GM21528 (cell line): ENCODE data around the gene TOMM34.

Experiments
- ATAC-seq: cut with Tn5 transposase; IDR thresholded peaks from one replicate; pipeline ENCODE4 v1.9.1; 2021; ENCODE audit warnings: mild to moderate bottlenecking, moderate library complexity; ENCODE audit not compliant: unreplicated experiment, low FRiP score

The TOMM34 gene

GRCh38 chr20:44963325-44964215, 3.4 kb upstream of the TOMM34 start:
- ATAC-seq: no peak

GRCh38 chr20:44962483-44962882, 2.3 kb upstream of the TOMM34 start:
- no peak for ATAC-seq

- no peak for ATAC-seq
These were observed 1.7 kb upstream of the TOMM34 start for GRCh38 chr20:44961870-44962267.

GRCh38 chr20:44961011-44961869, 1.0 kb upstream of the TOMM34 start:
- ATAC-seq: no peak

GRCh38 chr20:44959638-44960102, 527 bp downstream of the TOMM34 start:
- no peak for ATAC-seq

- ATAC-seq: no peak
These were observed 1.0 kb downstream of the TOMM34 start for GRCh38 chr20:44959082-44959637.

GRCh38 chr20:44958276-44958675, 1.9 kb downstream of the TOMM34 start:
- no peak for ATAC-seq

- no peak for ATAC-seq
These were observed 3.8 kb downstream of the TOMM34 start for GRCh38 chr20:44956410-44956809.

- no peak for ATAC-seq
These were observed 4.9 kb downstream of the TOMM34 start for GRCh38 chr20:44955270-44955669.

GRCh38 chr20:44954211-44954610, 6.0 kb downstream of the TOMM34 start:
- ATAC-seq: no peak

- ATAC-seq: no peak
These were observed 7.5 kb downstream of the TOMM34 start for GRCh38 chr20:44952731-44953130.

- no peak for ATAC-seq
These were observed 9.8 kb downstream of the TOMM34 start for GRCh38 chr20:44950368-44950767.

- no peak for ATAC-seq
These were observed 11.7 kb downstream of the TOMM34 start for GRCh38 chr20:44948513-44948912.

GRCh38 chr20:44948107-44948506, 12.1 kb downstream of the TOMM34 start:
- ATAC-seq: no peak

- ATAC-seq: no peak
These were observed 13.8 kb downstream of the TOMM34 start for GRCh38 chr20:44946271-44946852.

GRCh38 chr20:44945261-44945660, 14.9 kb downstream of the TOMM34 start:
- no peak for ATAC-seq

- ATAC-seq: no peak
These were observed 16.4 kb downstream of the TOMM34 start for GRCh38 chr20:44943828-44944227.

GRCh38 chr20:44942264-44942973, 17.8 kb downstream of the TOMM34 start:
- no peak for ATAC-seq

GRCh38 chr20:44941120-44941691, 19.0 kb downstream of the TOMM34 start:
- no peak for ATAC-seq

GRCh38 chr20:44938637-44939036, 21.6 kb downstream of the TOMM34 start:
- ATAC-seq: no peak
